VCaP (cell line): ENCODE results near the gene EFCAB7.

Source experiments
- H3K27ac ChIP-seq: fragments of 450-650 bp; 2 replicates; pipeline ENCODE4 v1.5.1; 2017
- TF ChIP-seq, protein P1 (sequence below): fragments of 450-650 bp; conservative IDR thresholded peaks from 2 replicates; pipeline ENCODE4 v1.5.1; 2017; ENCODE audit warnings: mild to moderate bottlenecking, moderate library complexity

Gene EFCAB7

GRCh38 chr1:63533931-63534330 lies 10.6 kb downstream of the EFCAB7 start:
- TF ChIP-seq, protein P1, sequence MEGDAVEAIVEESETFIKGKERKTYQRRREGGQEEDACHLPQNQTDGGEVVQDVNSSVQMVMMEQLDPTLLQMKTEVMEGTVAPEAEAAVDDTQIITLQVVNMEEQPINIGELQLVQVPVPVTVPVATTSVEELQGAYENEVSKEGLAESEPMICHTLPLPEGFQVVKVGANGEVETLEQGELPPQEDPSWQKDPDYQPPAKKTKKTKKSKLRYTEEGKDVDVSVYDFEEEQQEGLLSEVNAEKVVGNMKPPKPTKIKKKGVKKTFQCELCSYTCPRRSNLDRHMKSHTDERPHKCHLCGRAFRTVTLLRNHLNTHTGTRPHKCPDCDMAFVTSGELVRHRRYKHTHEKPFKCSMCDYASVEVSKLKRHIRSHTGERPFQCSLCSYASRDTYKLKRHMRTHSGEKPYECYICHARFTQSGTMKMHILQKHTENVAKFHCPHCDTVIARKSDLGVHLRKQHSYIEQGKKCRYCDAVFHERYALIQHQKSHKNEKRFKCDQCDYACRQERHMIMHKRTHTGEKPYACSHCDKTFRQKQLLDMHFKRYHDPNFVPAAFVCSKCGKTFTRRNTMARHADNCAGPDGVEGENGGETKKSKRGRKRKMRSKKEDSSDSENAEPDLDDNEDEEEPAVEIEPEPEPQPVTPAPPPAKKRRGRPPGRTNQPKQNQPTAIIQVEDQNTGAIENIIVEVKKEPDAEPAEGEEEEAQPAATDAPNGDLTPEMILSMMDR, result no peak
- no peak overlapping the region for H3K27ac ChIP-seq

DNA sequence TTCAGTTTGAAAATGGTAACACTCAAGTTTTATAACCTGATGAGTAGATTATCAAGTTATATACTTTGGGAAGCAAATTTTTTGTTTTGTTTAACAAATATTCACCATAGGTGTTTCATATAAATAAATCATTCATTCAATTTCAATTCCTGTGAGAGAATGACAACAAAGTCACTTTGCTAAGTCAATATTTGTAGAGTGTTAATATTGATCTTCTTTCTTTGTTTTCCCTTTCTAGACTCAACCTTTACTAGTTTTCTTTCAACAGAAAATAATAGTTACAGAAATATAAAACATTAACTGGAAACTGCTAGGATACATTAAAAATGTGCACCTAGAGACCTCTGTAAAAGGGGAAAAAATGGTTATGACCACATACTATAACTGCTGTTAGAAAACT lies 11.1 kb downstream of the EFCAB7 start:
- TF ChIP-seq, protein P1, result no peak
- no peak overlapping the region for H3K27ac ChIP-seq

DNA sequence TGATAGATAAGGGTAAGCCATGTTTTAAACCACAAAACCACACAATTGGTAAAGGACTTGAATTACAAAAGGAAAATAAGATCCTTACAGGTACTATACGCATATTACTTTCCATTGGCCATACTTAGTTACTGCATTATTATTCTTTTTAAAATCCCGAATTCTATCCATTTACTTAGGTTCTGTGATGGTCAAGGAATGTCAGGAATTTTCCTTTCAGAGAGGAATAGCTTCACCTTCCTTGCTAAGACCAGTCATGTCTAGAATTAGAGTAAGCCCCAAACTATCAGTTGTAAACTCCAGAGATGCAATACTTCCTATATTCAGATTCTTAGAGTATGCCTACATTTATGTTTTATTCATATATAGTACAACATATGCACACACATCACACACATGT lies 13.7 kb downstream of the EFCAB7 start:
- TF ChIP-seq, protein P1, result no peak
- no peak overlapping the region for H3K27ac ChIP-seq

DNA sequence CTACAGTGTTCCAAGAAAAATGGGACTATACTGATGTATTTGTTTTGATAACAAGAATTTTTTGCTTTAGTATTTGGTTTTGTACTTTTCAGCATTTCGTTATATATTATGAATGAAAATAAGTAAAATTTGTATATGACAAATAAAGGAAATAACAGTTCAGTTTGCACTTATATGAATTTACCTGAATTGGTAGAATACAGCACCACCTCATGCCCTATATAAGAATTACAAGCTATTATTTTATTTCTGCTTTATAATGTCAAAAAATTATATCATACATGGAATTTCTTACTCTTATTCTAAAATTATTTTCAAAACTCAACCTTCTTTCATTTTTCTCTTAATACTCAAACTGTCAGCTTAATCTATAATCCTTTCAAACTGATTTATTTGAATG lies 14.6 kb downstream of the EFCAB7 start:
- TF ChIP-seq, protein P1, result peak; percentile 72
- H3K27ac ChIP-seq, result no peak overlapping the region

DNA sequence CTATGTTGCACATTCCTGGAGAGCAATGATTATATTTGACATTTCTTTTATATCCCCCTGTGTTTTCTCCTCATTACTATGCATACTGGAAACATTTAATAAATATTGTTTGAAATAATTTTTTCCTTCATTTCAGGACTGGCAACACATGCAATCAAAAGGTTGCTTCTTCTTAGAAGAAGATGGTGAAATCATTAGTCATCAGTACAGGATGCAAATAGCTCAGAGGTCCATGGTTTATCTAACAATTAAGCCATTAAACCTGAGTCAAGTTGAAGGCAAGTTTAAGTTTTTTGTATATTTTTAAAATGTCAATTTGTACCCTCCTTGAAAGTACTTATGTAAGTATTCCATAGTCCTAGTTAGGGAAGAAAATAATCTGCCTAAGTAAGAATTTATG lies 22.5 kb downstream of the EFCAB7 start:
- TF ChIP-seq, protein P1, result no peak
- H3K27ac ChIP-seq, result no peak overlapping the region

DNA sequence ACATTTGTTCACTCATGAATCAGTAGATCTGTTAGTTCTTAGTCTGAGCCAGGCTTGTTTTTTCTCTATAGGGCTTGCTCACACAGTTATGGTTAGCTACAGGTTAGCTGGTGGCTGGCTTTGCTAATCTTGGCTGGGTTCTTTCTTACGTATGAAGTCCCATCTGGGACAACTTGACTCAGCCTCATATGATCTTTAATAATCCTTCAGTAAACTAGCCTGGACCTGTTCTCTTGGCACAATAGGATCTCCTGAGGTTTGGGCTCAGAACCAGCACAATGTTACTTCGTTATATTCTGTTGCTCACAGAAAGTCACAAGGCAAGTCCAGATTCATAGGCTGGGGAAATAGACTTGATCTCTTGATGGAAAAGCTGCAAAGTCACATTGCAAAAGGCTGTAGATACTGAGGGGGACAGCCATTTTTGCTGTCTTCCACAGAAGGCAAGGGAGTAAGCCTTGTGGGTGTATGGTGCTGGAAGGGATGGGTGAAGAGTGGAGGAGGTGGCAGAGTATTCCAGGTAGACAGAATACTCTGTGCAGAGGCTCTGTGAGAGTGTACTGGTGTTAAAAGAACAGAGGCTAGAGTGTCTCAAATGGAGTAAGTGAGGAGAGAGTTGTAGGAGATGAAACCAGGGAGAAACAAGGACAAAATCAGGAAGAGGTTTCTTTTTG lies 24.4 kb downstream of the EFCAB7 start:
- TF ChIP-seq, protein P1, result no peak
- no peak overlapping the region for H3K27ac ChIP-seq

- TF ChIP-seq, protein P1, result no peak
- no peak overlapping the region for H3K27ac ChIP-seq
Observed at GRCh38 chr1:63548303-63548702, 25.0 kb downstream of the EFCAB7 start.
